ENCODE results near the gene PDE6C.

PDE6C gene

GRCh38 chr10:93657757-93658156 is 45.4 kb downstream of the PDE6C start:
- no peaks in the 10 kb centered on the region for H3F3A ChIP-seq (ENCODE audit: insufficient read depth, low read length)
- no peak overlapping the region for H3K27ac ChIP-seq (ENCODE audit: low read length)
- H3K36me3 ChIP-seq (replicated peaks; ENCODE audit: insufficient read depth, low read length), result no peaks in the 10 kb centered on the region
- H3K4me1 ChIP-seq (ENCODE audit: low read length), result no peaks in the 10 kb centered on the region
- no peaks in the 10 kb centered on the region for H3K79me2 ChIP-seq (ENCODE audit: low read length)
- no peak overlapping the region for H3K4me2 ChIP-seq (ENCODE audit: low read depth, low read length)
- H4K20me1 ChIP-seq (ENCODE audit: insufficient read depth, low read length), result no peaks in the 10 kb centered on the region
- DNase-seq, result no peak
- H3K4me3 ChIP-seq (ENCODE audit: low read length), result no peak overlapping the region
- no peaks in the 10 kb centered on the region for H3K9me2 ChIP-seq (replicated peaks; ENCODE audit: insufficient read depth, low read length)
- H2AFZ ChIP-seq (ENCODE audit: low read length), result no peak overlapping the region
- no peak overlapping the region for H3K9ac ChIP-seq (ENCODE audit: low read length)
- H3K9me3 ChIP-seq (replicated peaks; ENCODE audit: insufficient read depth, low read length), result no peaks in the 10 kb centered on the region
- no peak for TF ChIP-seq EZH2phosphoT487 (IDR thresholded peaks at IDR 0.05; ENCODE audit: low read length)
- H3K27me3 ChIP-seq (replicated peaks; ENCODE audit: insufficient read depth, low read length), result no peaks in the 10 kb centered on the region

GRCh38 chr10:93666030-93666429 is 53.7 kb downstream of the PDE6C start:
- Histone ChIP-seq H3K27ac (ENCODE audit: low read length) (no peak overlapping the region), H3K9me3 (replicated peaks; ENCODE audit: insufficient read depth, low read length) (no peaks in the 10 kb centered on the region), H4K20me1 (ENCODE audit: insufficient read depth, low read length) (no peaks in the 10 kb centered on the region), H3K9ac (ENCODE audit: low read length) (no peak overlapping the region), H2AFZ (ENCODE audit: low read length) (no peak overlapping the region), H3K4me2 (ENCODE audit: low read depth, low read length) (no peak overlapping the region), H3K79me2 (ENCODE audit: low read length) (no peaks in the 10 kb centered on the region), H3K4me3 (ENCODE audit: low read length) (no peak overlapping the region), H3K4me1 (ENCODE audit: low read length) (no peaks in the 10 kb centered on the region), H3K27me3 (replicated peaks; ENCODE audit: insufficient read depth, low read length) (no peaks in the 10 kb centered on the region), H3K36me3 (replicated peaks; ENCODE audit: insufficient read depth, low read length) (no peaks in the 10 kb centered on the region; the same call in 1 of the 2 replicates), H3F3A (ENCODE audit: insufficient read depth, low read length) (no peaks in the 10 kb centered on the region), H3K9me2 (replicated peaks; ENCODE audit: insufficient read depth, low read length) (no peaks in the 10 kb centered on the region)
- TF ChIP-seq EZH2 (optimal IDR thresholded peaks at IDR 0.05; ENCODE audit: low read depth, low read length) (no peak), CTCF (IDR thresholded peaks at IDR 0.05; ENCODE audit: low read length) (no peak), EZH2phosphoT487 (IDR thresholded peaks at IDR 0.05; ENCODE audit: low read length) (no peak)
- DNase-seq, result no peak

DNA sequence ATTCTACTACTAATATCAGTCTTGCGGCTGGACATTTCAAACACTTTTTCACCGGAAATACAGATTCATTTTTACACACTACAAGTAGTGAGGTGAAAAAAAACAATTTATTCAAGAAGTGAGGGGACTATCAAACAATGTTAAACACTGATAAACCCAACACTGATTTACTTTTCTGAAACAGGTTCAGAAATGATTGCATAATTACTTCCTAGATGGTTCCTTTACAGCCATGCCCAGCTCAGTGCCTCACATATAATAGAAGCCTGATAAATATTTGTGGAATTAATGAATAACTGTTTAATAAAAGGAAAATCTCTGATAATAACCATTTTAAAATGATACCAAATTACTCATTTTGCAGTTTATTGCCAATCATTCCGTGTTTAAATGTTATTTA is 55.5 kb downstream of the PDE6C start:
- Histone ChIP-seq H3K4me2 (ENCODE audit: low read depth, low read length) (no peak overlapping the region), H3F3A (ENCODE audit: insufficient read depth, low read length) (no peaks in the 10 kb centered on the region), H3K27ac (ENCODE audit: low read length) (no peak overlapping the region), H3K4me3 (ENCODE audit: low read length) (no peak overlapping the region), H3K27me3 (replicated peaks; ENCODE audit: insufficient read depth, low read length) (no peaks in the 10 kb centered on the region), H3K9me3 (replicated peaks; ENCODE audit: insufficient read depth, low read length) (no peaks in the 10 kb centered on the region), H3K9me2 (replicated peaks; ENCODE audit: insufficient read depth, low read length) (no peaks in the 10 kb centered on the region), H4K20me1 (ENCODE audit: insufficient read depth, low read length) (no peaks in the 10 kb centered on the region), H3K79me2 (ENCODE audit: low read length) (no peaks in the 10 kb centered on the region), H3K36me3 (replicated peaks; ENCODE audit: insufficient read depth, low read length) (no peaks in the 10 kb centered on the region; the same call in 1 of the 2 replicates), H2AFZ (ENCODE audit: low read length) (no peak overlapping the region), H3K4me1 (ENCODE audit: low read length) (no peaks in the 10 kb centered on the region), H3K9ac (ENCODE audit: low read length) (no peak overlapping the region)
- no peak for DNase-seq
- TF ChIP-seq CTCF (IDR thresholded peaks at IDR 0.05; ENCODE audit: low read length), result no peak
- no peak for TF ChIP-seq EZH2 (optimal IDR thresholded peaks at IDR 0.05; ENCODE audit: low read depth, low read length)
- no peak for TF ChIP-seq EZH2phosphoT487 (IDR thresholded peaks at IDR 0.05; ENCODE audit: low read length)

GRCh38 chr10:93670372-93670771 is 58.0 kb downstream of the PDE6C start:
- no peak for DNase-seq
- Histone ChIP-seq H3K4me2 (ENCODE audit: low read depth, low read length) (no peak overlapping the region), H3K9me3 (replicated peaks; ENCODE audit: insufficient read depth, low read length) (no peaks in the 10 kb centered on the region), H3K9me2 (replicated peaks; ENCODE audit: insufficient read depth, low read length) (no peaks in the 10 kb centered on the region), H3K27me3 (replicated peaks; ENCODE audit: insufficient read depth, low read length) (no peaks in the 10 kb centered on the region), H3K4me3 (ENCODE audit: low read length) (no peak overlapping the region), H3K4me1 (ENCODE audit: low read length) (no peaks in the 10 kb centered on the region), H2AFZ (ENCODE audit: low read length) (no peak overlapping the region), H3F3A (ENCODE audit: insufficient read depth, low read length) (no peaks in the 10 kb centered on the region), H3K9ac (ENCODE audit: low read length) (no peak overlapping the region), H3K36me3 (replicated peaks; ENCODE audit: insufficient read depth, low read length) (no peaks in the 10 kb centered on the region; the same call in 1 of the 2 replicates), H4K20me1 (ENCODE audit: insufficient read depth, low read length) (no peaks in the 10 kb centered on the region), H3K79me2 (ENCODE audit: low read length) (no peaks in the 10 kb centered on the region), H3K27ac (ENCODE audit: low read length) (no peak overlapping the region)
- TF ChIP-seq CTCF (IDR thresholded peaks at IDR 0.05; ENCODE audit: low read length) (no peak), EZH2phosphoT487 (IDR thresholded peaks at IDR 0.05; ENCODE audit: low read length) (no peak), EZH2 (optimal IDR thresholded peaks at IDR 0.05; ENCODE audit: low read depth, low read length) (no peak)
